HG02588 (cell line): ENCODE data around the gene ZNF143.
"Not testable (repeated sequence)": the region's sequence is repeated elsewhere in the genome, so short reads cannot be mapped to it uniquely, and the experiment has no call there.

Experiments
- ATAC-seq: cut with Tn5 transposase; IDR thresholded peaks from one replicate; pipeline ENCODE4 v1.9.1; 2021; ENCODE audit warnings: mild to moderate bottlenecking, moderate library complexity; ENCODE audit not compliant: unreplicated experiment

Gene ZNF143

DNA sequence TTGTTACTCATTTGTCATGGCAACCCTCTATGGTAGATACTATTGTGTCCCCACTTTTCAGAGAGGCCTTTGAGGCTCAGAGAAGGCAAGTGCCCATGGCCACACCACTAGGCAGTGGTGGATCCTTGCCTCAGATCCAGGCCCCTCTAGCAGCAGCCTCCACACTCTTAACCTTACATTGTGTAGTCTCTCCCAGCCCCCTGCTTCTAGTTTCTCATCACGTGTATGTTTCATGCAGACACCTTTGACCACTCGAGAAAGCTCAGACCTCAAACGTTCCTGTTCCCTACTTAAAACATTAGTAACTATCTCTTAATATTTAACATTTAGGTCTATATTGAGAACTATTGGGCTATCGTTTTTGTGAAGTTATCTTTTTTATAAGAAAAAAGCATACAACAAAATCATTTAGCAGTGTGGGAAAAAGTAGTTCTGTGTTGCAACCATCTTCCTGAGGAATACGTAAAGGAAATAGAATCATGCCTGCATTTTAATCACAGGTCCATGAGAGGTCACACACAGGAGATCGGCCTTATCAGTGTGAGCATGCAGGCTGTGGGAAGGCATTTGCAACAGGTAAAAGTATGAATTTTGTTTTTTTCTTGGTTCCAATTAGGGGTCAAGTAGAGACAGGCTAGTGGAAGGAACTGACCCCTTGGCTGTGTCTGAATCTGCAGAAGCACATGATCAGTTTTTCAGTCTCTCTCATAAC lies 35.1 kb downstream of the ZNF143 start:
- no peak for ATAC-seq

DNA sequence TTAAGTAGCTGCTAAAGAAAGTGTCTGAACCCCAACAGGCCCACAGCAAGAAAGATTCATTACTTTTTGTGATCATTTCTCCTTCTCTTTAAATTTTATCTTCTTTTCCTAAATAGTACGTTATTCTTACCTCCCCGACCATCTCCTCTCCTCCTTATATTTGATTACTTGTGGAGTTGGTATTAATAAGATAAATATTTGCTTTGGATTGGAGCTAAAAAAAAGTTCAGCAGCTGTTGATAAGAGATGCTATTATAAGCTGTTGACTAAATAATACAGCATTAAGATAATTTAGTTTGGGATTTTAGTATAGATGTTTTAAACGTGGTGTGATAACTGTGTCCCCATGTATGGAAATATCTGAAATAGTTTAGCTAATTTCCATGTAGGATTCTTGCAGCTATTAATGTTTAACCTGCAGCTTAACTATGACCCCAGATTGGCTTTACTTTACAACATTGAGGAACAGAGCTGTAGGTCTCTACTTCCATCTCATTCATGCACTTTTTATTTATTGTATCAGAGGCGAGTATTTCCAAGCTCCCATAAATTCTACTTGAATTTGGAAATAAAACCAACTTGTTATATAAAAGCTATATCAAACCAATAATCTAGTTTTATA lies 37.8 kb downstream of the ZNF143 start:
- ATAC-seq = no peak

DNA sequence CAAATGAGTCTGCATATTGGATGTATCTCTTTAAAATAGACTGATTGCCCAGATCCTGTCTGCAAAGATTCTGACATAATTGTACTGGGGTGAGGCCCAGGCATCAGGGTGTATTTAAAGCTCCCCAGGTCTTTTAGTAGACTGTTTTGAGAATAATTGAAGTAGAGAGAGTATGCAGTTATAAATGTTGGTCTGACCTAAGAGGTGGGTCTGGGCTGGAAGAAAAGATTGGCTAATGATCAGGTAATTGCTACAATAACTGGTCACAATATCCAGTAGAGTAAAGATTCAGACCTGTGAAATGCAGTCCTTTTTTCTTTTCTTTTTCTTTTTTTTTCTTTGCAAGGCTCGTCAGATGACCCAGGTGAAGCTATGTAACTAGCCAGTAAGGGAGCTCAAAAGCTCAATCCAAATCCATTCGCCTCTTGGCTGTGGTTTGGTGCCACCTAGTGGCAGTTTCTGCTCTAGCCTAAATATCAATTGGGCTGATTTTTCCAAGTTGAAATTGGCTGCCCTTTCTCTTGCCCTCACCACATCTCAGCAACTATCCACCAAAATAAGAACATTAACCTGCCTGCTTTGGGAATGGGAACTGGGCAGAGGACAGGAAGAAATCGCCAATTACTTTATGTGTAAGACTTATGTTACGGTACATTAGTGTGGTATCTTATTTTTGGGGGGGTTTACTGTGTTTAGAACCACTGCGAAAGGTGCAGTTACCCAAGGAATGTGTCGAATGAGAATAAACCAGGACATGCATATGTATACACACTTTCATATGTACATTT lies 45.9 kb downstream of the ZNF143 start:
- ATAC-seq = no peak

DNA sequence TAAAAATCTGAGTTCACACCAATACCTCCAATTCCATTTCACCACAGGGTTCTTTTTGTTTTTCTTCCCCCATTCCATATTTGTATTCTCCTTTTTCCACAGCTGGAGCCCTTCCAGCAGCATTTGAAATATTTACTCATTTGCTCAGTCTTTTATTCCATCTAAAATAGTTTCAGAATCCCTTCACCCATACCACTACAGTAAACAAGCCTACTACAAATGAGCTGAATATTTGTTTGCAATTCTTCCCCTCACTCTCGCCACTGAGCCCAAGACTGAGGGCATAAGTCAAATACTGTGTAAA lies 46.4 kb downstream of the ZNF143 start:
- ATAC-seq = no peak

DNA sequence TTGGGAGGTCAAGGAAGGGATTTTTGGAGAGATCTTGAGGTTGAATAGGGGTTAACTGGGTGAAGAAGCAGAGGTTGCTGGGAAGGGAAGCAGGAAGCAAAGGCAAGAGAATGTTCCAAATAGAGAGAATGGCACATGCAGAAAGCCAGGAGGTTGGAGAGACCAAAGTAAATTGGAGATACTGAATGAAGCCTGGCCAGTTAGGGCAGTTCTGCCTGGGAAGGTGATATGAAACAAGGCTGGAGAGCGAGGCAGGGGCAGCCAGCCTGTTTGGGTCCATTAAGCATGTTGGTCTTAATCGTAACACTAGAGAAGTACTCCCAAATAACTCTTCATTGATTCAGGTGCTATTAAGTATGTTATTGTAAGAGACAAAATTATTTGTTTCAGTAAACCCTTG lies 48.2 kb downstream of the ZNF143 start:
- no peak for ATAC-seq

DNA sequence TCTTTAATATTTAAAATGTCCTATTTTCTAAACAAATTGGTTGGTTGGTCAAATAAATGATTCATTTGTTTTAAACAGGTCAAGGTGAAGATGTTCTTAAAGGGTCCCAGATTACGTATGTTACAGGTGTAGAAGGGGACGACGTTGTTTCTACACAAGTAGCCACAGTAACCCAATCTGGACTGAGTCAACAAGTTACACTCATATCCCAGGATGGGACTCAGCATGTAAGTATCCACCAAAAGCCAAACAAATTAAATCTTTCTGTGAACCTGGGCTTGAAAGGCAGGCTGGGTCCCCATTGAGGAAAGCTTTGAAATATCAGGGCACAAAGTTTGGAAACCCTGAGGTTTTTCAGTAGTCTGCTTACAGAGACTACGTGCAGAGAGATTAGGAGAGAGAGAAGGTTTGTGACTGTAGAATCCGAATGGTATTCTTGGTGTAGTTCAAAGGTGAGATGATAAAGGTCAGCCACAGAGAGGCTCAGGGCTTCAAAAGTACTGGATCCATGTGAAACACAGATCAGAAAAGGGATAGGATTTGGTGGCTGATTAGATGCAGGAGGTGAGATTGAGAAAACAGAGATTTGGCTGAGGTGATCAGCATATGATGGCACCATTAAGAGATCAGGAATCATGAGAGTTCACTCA lies 51.7 kb downstream of the ZNF143 start:
- no peak for ATAC-seq

DNA sequence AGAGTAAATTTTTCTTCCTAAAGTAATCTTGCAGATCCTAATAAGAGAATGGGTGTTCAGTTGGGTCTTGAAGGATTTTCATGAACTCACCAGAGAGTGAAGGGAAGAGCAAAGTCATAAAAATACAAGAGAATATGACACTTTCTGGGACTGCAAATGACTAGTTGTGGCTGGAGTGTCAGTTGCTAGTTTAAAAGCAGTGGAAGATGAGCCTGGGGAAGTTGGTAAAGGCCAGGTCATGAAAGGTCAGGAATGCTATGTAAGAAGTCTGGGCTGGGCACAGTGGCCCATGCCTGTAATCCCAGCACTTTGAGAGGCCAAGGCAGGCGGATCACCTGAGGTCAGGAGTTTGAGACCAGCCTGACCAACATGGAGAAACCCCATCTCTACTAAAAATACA lies 53.8 kb downstream of the ZNF143 start:
- not testable (repeated sequence) for ATAC-seq

DNA sequence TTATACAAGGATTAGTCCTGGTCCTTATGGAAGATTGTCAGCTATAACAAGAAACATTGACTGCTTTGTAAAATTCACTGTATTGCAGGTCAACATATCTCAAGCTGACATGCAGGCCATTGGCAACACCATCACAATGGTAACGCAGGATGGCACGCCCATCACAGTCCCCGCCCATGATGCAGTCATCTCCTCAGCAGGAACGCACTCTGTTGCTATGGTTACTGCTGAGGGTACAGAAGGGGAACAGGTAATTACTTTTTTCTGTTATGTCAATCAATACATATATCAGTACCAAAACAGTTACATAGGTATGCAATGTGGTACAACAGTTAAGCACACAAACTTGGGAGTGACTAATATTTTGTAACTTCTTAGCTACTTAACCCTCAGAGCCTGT lies 55.3 kb downstream of the ZNF143 start:
- ATAC-seq = no peak

DNA sequence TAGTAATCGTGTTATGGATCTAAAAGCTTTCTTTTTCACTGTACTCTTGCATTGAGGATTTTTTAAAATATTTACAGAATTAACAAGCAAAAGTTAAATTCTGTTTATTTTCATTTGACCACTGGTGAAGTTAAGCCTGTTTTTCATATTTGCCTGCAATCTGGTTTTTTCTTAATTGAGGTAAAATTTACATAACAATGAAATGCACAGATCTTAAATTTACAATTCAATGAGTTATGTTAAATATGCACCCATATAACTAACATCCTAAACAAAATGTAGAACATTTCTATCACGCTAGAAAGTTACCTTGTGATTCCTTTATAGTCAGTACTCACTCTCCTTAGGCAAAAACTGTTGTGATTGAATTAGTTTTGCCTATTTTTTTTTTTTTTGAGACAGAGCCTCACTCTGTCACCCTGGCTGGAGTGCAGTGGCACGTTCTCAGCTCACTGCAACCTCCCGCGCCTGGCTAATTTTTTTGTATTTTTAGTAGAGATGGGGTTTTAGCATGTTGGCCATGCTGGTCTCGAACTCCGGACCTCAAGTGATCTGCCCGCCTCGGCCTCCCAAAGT lies 58.1 kb downstream of the ZNF143 start:
- ATAC-seq = no peak

DNA sequence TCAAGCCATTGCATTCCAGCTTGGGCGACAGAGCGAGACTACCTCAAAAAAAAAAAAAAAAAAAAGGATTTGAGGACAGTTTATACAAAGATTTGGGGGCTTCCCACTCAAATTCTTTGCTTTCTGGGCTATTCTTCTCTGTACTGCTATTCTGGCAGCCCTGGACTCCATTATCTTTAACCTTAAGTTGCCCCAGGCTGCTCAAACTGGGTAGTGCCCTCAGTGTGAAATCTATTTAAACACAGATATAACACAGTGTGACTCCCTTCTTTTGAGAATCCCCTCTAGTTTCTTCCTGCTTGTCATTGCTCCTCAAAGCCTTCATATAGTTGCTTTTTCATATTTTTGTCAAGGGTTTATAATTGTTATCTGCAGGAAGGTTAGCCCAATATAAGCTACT lies 63.2 kb downstream of the ZNF143 start:
- no peak for ATAC-seq

DNA sequence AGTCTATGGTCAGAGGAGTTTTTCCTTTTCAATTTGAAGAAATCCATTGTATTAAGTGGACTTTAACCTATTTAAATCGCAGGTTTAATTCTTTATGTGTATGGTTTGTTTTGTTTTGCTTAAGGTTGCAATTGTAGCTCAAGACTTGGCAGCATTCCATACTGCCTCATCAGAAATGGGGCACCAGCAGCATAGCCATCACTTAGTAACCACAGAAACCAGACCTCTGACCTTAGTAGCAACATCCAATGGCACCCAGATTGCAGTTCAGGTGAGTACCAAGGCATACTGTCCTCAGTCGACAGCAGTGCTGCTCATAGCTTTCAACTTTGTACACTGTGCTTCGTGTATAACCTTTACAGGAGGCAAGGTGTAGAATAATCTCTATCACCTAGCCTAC lies 64.3 kb downstream of the ZNF143 start:
- no peak for ATAC-seq

DNA sequence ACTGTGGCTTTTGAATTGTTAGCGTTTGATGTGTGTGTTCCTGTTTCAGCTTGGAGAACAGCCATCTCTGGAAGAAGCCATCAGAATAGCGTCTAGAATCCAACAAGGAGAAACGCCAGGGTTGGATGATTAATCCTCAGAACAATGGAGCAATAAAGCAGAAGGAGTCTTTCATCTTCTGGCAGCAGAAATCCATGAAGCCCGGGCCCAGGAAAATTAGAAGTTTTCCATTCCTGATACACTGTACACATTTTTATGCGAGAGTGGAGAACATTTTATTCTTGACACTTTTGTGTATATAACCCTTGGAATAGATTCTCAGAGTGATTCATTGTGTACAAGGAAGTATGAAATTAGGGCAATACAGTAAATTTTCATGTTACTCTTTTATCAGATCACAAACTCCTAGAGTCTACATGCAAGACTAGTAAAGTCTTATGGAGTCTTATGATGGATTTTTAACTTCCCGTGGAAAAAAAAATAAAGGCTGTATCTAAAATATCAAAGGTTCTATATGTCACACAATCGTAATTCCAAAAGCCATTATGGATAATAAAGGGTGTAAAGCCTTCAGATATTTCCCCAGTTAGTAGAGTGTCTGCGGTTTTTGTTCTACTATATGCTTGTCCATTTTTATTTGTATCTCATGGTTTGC lies 66.8 kb downstream of the ZNF143 start:
- no peak for ATAC-seq

DNA sequence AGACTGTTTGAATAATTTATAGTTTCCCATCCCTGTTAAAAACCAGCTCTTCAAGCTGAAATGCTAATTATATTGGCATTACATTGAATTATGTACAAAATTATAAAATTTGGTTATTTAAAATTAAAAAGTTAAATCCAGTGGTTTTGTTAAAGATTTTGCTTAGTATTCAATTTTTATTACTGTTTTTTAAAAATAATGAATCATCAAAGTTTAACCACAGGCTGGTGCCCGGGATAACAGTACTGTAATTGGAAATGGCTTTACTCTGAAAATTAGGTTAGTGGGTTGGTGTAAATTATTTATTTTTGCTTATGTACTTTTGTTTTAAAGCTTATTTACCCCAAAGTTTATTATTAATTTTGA lies 67.3 kb downstream of the ZNF143 start:
- ATAC-seq = no peak

DNA sequence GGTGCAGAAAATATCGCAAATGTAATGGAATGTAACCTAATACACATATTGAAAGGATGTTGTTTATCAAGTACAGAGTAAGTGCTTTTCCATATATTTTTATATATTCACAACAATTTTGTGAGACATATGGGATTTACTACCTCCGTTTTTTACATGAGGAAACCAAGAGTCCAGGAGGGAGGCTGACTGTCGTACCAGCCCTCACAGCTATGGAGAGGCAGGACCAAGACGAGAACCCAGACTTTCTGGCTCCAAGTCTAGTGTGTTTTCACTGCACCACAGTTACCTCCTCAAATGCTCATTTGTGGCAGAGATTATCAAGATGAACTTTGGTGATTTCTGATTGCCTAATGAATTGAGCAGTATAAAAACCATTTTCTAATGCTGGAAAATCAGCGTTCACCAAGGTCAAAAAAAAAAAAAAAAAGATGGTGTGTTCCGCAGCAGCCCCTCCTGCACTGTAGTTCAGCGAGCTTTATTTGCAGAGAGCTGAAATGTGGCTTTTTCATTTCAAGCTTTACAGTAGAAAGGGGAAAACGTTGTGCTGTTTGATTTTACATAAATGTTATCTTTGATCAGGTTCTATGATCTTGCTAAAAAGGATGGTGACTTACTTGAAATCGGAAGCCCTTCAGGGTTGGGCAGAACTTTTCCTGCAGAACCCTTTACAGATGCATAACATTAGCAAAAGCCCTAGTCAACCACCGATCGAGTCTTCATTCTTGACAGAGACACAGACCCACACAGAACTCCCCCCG lies 67.9 kb downstream of the ZNF143 start:
- no peak for ATAC-seq

DNA sequence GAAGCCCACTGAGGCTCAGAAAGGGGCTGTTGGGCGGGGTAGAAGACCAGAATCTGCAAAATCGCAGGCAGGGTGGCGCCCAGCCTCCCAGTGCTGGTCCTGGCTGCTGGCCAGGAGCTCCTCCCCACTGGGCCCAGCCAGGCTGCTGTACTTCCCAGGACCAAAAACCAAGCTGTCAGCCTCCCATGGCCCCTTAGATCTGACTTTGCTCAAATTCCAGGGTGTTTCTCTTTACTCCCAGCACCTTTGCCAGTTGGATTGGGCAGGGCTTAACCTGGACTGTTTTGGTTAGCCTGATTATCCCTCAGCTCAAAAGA lies 68.5 kb downstream of the ZNF143 start:
- ATAC-seq = no peak

DNA sequence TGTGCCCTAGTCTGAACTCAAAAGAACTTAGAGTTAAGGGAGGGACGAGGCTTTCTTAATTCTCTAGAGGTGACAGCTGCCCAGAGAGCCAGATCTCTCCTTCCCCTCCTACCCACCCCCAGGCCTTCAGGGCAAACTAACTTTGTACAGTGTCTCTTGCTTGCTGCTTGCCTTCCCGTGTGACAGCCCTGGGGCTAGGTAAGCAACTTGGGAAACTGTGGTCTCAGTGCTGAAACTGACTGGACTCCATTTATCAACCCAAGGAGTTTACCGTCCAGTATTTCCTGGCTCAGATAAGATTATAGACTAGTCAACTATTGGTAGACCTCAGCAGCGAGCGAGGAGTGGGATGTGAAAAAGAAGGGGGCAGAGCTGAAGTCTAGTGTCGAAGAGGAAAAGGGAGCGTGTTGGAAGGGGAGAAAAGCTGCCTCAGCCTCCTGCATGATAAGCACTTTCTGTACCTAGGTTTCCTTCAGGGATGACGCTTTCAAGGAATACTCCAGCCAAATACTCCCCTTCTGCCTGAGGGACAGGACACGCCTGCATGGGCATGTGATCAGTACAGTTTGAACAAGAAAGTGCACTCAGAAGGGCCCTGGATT lies 69.3 kb downstream of the ZNF143 start:
- no peak for ATAC-seq

DNA sequence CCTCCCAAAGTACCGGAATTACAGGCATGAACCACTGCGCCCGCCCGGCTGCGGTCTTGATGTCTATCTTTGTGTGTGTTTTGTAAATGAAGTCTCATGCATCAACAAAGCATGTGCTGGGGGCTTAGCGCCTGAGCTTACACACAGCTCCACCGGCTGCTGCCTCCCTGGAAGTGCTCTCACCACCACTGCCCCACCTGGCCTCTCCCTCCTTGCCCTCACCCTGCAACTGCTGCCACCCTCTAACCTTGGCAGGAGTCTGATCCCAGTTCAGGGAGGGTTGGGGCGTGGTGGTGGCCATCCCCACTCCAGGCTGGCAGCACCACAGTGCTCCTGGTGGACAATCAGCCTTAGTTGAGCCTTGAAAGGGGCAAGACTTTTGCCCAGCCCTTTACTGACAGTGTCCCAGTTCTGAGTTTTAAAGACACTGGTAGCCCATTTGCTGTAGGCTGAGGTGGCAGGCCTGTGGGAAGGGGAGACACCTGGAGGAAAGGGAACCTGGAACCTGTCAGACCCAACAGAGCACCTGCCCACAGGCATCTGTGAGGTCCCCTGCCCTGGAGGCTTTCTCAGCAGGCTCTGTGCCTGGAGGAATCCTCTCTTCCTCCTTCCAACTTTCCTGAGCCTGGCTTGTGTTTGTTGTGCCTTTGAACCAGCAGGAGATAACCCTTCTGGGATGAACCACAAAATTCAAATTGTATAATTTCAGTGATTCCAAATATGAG lies 70.3 kb downstream of the ZNF143 start:
- no peak for ATAC-seq

DNA sequence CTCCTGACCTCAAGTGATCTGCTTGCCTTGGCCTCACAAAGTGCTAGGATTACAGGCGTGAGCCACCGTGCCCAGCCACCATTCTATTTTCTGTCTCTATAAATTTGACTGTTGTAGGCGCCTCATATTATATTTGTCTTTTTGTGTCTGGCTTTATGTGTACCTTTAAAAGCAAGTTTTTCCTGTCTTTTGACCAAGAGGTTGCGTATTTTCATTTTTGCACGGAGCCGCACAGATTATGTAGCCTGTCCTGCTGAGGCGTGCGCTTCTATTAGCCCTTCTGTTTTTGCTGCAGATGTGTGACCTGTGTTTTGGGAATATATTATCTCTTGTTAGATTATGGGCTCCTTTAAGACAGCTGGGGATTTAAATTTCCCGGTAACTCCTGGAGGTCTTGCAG lies 72.2 kb downstream of the ZNF143 start:
- no peak for ATAC-seq

DNA sequence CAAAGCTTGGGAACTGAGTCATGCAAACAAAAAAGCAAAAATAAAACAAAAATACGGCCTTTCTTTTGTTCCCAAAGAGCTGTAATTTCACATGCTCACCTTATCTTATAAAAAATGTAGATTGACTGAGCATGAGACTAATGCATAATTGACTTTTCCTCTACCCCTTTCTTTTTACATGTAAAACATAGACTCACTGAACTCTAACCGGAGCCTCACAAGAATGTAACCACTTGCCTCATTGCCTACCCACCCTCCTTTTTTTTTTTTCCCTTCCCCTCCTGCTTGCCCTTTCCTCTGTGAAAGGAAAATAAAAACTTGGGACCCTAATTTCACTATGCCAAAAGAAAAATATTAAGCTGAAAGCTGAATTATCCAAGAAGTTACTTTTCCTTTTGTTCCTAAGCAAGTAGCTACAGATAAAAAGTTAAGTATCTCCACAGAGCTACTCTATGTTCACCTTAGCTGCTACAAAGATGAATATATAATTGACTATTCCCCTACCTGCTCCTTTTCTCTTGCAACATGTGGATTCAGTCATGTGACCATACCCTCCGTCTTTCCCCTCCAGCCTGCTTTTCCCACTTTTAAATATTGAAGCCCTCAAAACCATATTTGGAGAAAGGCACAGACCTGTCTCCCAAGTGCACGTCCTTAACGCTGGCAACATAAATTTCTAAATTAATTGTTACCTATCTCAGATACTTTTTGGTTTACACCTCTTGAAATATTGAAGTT lies 73.1 kb downstream of the ZNF143 start:
- no peak for ATAC-seq
